GM12878 (cell line): ENCODE measurements around the gene BICDL2. TPM values are rescaled to one million over a fixed set of nuclear protein-coding genes. Genes with fewer than 3 reads are reported as not detected.

Source experiments
- CREM ChIP-seq: IDR thresholded peaks from 2 replicates; pipeline ENCODE4 v1.6.1; 2014; ENCODE audit warnings: antibody characterized with exemption, low read depth
- E4F1 ChIP-seq: fragments of 450-650 bp; IDR thresholded peaks from 2 replicates; pipeline ENCODE4 v1.6.1; 2018; ENCODE audit warnings: borderline replicate concordance, mild to moderate bottlenecking; ENCODE audit not compliant: partially characterized antibody
- ETV6 ChIP-seq, 2 experiments: fragments of 450-650 bp in 1 of 2; IDR thresholded peaks in 1 of 2; conservative IDR thresholded peaks in 1 of 2; 2 replicates each; pipeline ENCODE4 v1.6.1; 2014; ENCODE audit warnings: antibody characterized with exemption in 1 of 2, borderline replicate concordance in 1 of 2, low read depth in 1 of 2, mild to moderate bottlenecking in 1 of 2, moderate library complexity in 1 of 2
- HDAC6 ChIP-seq: fragments of 200-600 bp; sonication (generic); IDR thresholded peaks from one replicate; pipeline ENCODE4 v1.8.0; 2017; ENCODE audit warnings: antibody characterized with exemption; ENCODE audit not compliant: unreplicated experiment
- IRF4 ChIP-seq: IDR thresholded peaks from 2 replicates; pipeline ENCODE4 v1.6.1; 2011; ENCODE audit warnings: low read depth, low read length
- MYB ChIP-seq: fragments of 150-350 bp; IDR thresholded peaks from 2 replicates; pipeline ENCODE4 v1.6.1; 2014; ENCODE audit warnings: mild to moderate bottlenecking, low read depth, low read length, borderline replicate concordance
- PKNOX1 ChIP-seq: fragments of 450-650 bp; IDR thresholded peaks from 2 replicates; pipeline ENCODE4 v1.6.1; 2016; ENCODE audit warnings: mild to moderate bottlenecking
- RAD51 ChIP-seq: fragments of 450-650 bp; IDR thresholded peaks from 2 replicates; pipeline ENCODE4 v1.6.1; 2016; ENCODE audit warnings: moderate library complexity, mild to moderate bottlenecking, inconsistent platforms
- RB1 ChIP-seq: fragments of 450-650 bp; formaldehyde crosslinking; IDR thresholded peaks from 2 replicates; pipeline ENCODE4 v1.6.1; 2017; ENCODE audit warnings: mild to moderate bottlenecking, borderline replicate concordance
- SMAD5 ChIP-seq: IDR thresholded peaks from 2 replicates; pipeline ENCODE4 v1.6.1; 2016; ENCODE audit warnings: antibody characterized with exemption, low read depth
- TARDBP ChIP-seq: IDR thresholded peaks from 2 replicates; pipeline ENCODE4 v1.6.1; 2016; ENCODE audit warnings: borderline replicate concordance
- TCF7 ChIP-seq: IDR thresholded peaks from 2 replicates; pipeline ENCODE4 v1.6.1; 2014; ENCODE audit warnings: antibody characterized with exemption, borderline replicate concordance
- USF1 ChIP-seq: IDR thresholded peaks from 2 replicates; pipeline ENCODE4 v1.6.1; 2011; ENCODE audit warnings: borderline replicate concordance, low read depth, mild to moderate bottlenecking, moderate library complexity, mixed read lengths, low read length; ENCODE audit not compliant: insufficient read depth; ENCODE audit errors: extremely low read length
- USF2 ChIP-seq: IDR thresholded peaks from 2 replicates; pipeline ENCODE4 v1.6.1; 2011; ENCODE audit warnings: low read depth, low read length, improper control_type of control experiment, borderline replicate concordance
- ZBED1 ChIP-seq: IDR thresholded peaks from 2 replicates; pipeline ENCODE4 v1.6.1; 2016; ENCODE audit warnings: borderline replicate concordance
- ZBTB40 ChIP-seq: fragments of 450-650 bp; IDR thresholded peaks from 2 replicates; pipeline ENCODE4 v1.6.1; 2016; ENCODE audit warnings: mild to moderate bottlenecking, moderate library complexity, borderline replicate concordance
- ZNF384 ChIP-seq: IDR thresholded peaks from 2 replicates; pipeline ENCODE4 v1.6.1; 2012; ENCODE audit warnings: low read depth, mild to moderate bottlenecking, low read length, improper control_type of control experiment, borderline replicate concordance
- polyA plus RNA-seq, 11 experiments: library from polyadenylated mRNA; depleted of rRNA in 4 of 11; unstranded in 6 of 11; stranded (reverse) in 5 of 11; fragments of >200 nt; fragmentation: Nextera tagmentation in 4 of 11; fragmentation: Illumina TruSeq in 1 of 11; extraction: Ambion mirVana in 4 of 11; extraction: Trizol in 1 of 11; gene quantifications; 1 replicate in 1 of 11; 2 replicates in 10 of 11; pipeline versions ENCODE4 v1.2.1 to v1.2.3, GENCODE V29; 2011 to 2016; ENCODE audit warnings: inconsistent platforms in 2 of 11, missing spikeins in 2 of 11, low read depth in 1 of 11
- total RNA-seq, 4 experiments: library from RNA; depleted of rRNA in 3 of 4; stranded (reverse); fragments of >200 nt in 3 of 4; fragmentation: Illumina TruSeq in 1 of 4; extraction: Trizol in 1 of 4; gene quantifications; 2 replicates each; pipeline versions ENCODE4 v1.2.1 to v1.2.3, GENCODE V29; 2013 to 2021

BICDL2 gene
- total and polyA plus RNA-seq, 10 of the 15 experiments (the other 5 are each of a cell fraction or from before 2014, with no cell fraction given): not detected

- TF ChIP-seq E4F1 (peak; percentile 78), RAD51 (peak; percentile 92), SMAD5 (peak; percentile 26; the same call in 1 of the 2 replicates), HDAC6 (no peak), TCF7 (no peak), CREM (peak; percentile 96), RB1 (peak; percentile 88), IRF4 (no peak), ZBED1 (no peak), USF1 (peak; percentile 93), ZBTB40 (peak; percentile 81; the same call in 1 of the 2 replicates), USF2 (peak; percentile 85), ETV6 (conservative IDR thresholded peaks at IDR 0.05 in 1 of 2, IDR thresholded peaks at IDR 0.05 in 1 of 2; ENCODE audit: borderline replicate concordance in 1 of 2, low read depth in 1 of 2) (no peak), ZNF384 (no peak), PKNOX1 (peak; percentile 53; the same call in 1 of the 2 replicates), MYB (no peak), TARDBP (peak; percentile 94)
Observed at GRCh38 chr16:3023669-3024478, 12.9 kb downstream of the BICDL2 start, which contains the start of the genes HCFC1R1 and THOC6 (continued).
